Spleen (tissue), 7 donors: Measurements from ENCODE around the gene PACS2.

Source experiments
- POLR2AphosphoS5 ChIP-seq, 3 donors: sonication (generic); formaldehyde crosslinking; IDR thresholded peaks; one replicate each; pipeline ENCODE4 v1.5.1; 2017; ENCODE audit warnings: antibody characterized with exemption in 3 of 3
- TF ChIP-seq, protein P1 (sequence below), 11 experiments: fragments of 200-600 bp in 7 of 11; fragments of 450-650 bp in 4 of 11; sonication (generic) in 4 of 11; IDR thresholded peaks in 8 of 11; conservative IDR thresholded peaks in 3 of 11; 1 replicate in 7 of 11; 2 replicates in 4 of 11; pipeline versions ENCODE4 v1.4.0 to v1.8.0; 2016 to 2021; ENCODE audit warnings: antibody characterized with exemption in 11 of 11, inconsistent platforms in 4 of 11, mild to moderate bottlenecking in 1 of 11
- donor health status: DM: no; HTN: no; CAD: no; lungs with moderate emphysema.
- donor health status: DM: no; HTN: no; CAD: no.
- donor health status: DM: no; HTN: no; CAD: no.

DNA sequence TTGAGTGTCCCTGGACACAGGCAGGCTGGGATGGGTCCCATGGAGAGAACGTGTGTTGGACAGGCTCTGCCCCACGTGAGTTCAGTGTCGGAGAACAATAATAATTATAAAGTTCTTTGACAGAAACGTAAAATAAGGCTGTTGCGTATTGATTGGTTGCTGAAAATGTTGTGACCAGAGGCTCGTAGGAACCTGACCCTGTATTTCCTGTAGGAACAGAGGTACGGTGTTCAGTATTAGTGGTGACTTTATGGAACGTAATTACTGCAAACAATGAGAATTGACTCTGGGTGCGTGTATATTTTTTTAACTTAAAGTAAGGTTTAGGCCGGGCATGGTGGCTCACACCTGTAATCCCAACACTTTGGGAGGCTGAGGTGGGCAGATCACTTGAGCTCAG lies 112.9 kb downstream of the PACS2 start:
- TF ChIP-seq, protein P1, sequence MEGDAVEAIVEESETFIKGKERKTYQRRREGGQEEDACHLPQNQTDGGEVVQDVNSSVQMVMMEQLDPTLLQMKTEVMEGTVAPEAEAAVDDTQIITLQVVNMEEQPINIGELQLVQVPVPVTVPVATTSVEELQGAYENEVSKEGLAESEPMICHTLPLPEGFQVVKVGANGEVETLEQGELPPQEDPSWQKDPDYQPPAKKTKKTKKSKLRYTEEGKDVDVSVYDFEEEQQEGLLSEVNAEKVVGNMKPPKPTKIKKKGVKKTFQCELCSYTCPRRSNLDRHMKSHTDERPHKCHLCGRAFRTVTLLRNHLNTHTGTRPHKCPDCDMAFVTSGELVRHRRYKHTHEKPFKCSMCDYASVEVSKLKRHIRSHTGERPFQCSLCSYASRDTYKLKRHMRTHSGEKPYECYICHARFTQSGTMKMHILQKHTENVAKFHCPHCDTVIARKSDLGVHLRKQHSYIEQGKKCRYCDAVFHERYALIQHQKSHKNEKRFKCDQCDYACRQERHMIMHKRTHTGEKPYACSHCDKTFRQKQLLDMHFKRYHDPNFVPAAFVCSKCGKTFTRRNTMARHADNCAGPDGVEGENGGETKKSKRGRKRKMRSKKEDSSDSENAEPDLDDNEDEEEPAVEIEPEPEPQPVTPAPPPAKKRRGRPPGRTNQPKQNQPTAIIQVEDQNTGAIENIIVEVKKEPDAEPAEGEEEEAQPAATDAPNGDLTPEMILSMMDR (IDR thresholded peaks at IDR 0.05 in 8 of 11, conservative IDR thresholded peaks at IDR 0.05 in 3 of 11): no peak
- TF ChIP-seq POLR2AphosphoS5 (IDR thresholded peaks at IDR 0.05): no peak
